Astrocyte (in vitro differentiated cells and primary cell): ENCODE measurements around the gene KCND2.

Source experiments
- EZH2 ChIP-seq: IDR thresholded peaks from 2 replicates; pipeline ENCODE4 v1.6.1; 2012; ENCODE audit warnings: mild to moderate bottlenecking, low read length, inconsistent platforms; ENCODE audit not compliant: insufficient read depth
- TF ChIP-seq, protein P1 (sequence below): IDR thresholded peaks from 2 replicates; pipeline ENCODE4 v1.5.1; 2011; ENCODE audit warnings: low read depth, mild to moderate bottlenecking, inconsistent platforms, low read length, moderate library complexity; ENCODE audit not compliant: insufficient read depth

DNA sequence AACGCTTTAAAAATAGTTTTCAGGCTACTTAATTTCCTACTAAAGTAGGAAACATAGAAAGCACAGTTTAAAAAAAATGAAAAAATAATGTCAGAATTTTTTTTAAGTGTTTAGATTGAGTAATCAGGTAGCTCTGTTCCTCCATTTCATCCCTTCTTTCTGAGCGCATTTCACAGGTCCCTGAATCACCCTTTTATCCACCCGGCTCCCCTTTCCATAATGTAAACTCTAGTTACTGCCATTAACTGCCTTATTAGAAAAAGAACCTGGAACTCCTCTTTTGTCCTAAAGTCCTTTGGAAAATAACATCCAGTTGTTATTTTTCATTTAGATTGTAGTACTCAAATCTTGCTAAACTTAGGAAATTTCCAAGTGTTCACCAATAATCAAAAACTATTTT, 5.8 kb downstream of the KCND2 start:
- no peak for TF ChIP-seq EZH2
- TF ChIP-seq, protein P1, sequence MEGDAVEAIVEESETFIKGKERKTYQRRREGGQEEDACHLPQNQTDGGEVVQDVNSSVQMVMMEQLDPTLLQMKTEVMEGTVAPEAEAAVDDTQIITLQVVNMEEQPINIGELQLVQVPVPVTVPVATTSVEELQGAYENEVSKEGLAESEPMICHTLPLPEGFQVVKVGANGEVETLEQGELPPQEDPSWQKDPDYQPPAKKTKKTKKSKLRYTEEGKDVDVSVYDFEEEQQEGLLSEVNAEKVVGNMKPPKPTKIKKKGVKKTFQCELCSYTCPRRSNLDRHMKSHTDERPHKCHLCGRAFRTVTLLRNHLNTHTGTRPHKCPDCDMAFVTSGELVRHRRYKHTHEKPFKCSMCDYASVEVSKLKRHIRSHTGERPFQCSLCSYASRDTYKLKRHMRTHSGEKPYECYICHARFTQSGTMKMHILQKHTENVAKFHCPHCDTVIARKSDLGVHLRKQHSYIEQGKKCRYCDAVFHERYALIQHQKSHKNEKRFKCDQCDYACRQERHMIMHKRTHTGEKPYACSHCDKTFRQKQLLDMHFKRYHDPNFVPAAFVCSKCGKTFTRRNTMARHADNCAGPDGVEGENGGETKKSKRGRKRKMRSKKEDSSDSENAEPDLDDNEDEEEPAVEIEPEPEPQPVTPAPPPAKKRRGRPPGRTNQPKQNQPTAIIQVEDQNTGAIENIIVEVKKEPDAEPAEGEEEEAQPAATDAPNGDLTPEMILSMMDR = no peak
